HL-60/S4 treated with retinoic acid at 250 ng/mL for 4 days and 3 days (cell line): ENCODE measurements around the gene DPH2.

ENCODE experiments used
- in situ Hi-C: fragments of 300-500 bp; cut with MboI; formaldehyde crosslinking; loops from 2 replicates; pipeline ENCODE4 v1.7.0; 2022; ENCODE audit warnings: low sequenced_read_pairs

DPH2 gene

GRCh38 chr1:43999455-43999854 is 29.6 kb downstream of the DPH2 start:
- in situ Hi-C loops, result no loop called here

- in situ Hi-C loops, result no loop called here
These were observed 30.4 kb downstream of the DPH2 start for GRCh38 chr1:44000122-44000665.

GRCh38 chr1:44002165-44002564 is 32.4 kb downstream of the DPH2 start:
- in situ Hi-C loops, result no loop called here

GRCh38 chr1:44002606-44003157 is 32.9 kb downstream of the DPH2 start:
- in situ Hi-C loops, result no loop called here

GRCh38 chr1:44008259-44008658 is 38.4 kb downstream of the DPH2 start:
- in situ Hi-C loops, result no loop called here

GRCh38 chr1:44010935-44011471 is 41.2 kb downstream of the DPH2 start:
- in situ Hi-C loops, result no loop called here

- in situ Hi-C loops, result no loop called here
These were observed 42.6 kb downstream of the DPH2 start for GRCh38 chr1:44012404-44012803.

GRCh38 chr1:44012941-44013609 is 43.3 kb downstream of the DPH2 start:
- in situ Hi-C loops, result no loop called here

- in situ Hi-C loops, result no loop called here
These were observed 44.1 kb downstream of the DPH2 start for GRCh38 chr1:44013949-44014348.

GRCh38 chr1:44014365-44015104 is 44.7 kb downstream of the DPH2 start:
- in situ Hi-C loops, result no loop called here

GRCh38 chr1:44015206-44015605 is 45.4 kb downstream of the DPH2 start:
- in situ Hi-C loops, result no loop called here

- in situ Hi-C loops, result no loop called here
These were observed 46.5 kb downstream of the DPH2 start for GRCh38 chr1:44016041-44016889.

GRCh38 chr1:44016890-44017400 is 47.1 kb downstream of the DPH2 start:
- in situ Hi-C loops, result no loop called here

GRCh38 chr1:44019466-44019948 is 49.7 kb downstream of the DPH2 start:
- in situ Hi-C loops, result no loop called here

GRCh38 chr1:44020464-44020863 is 50.7 kb downstream of the DPH2 start:
- in situ Hi-C loops, result no loop called here

- in situ Hi-C loops, result no loop called here
These were observed 51.3 kb downstream of the DPH2 start for GRCh38 chr1:44021156-44021555.

GRCh38 chr1:44021581-44022321 is 51.9 kb downstream of the DPH2 start:
- in situ Hi-C loops, result no loop called here
